Panc1 (cell line): ENCODE measurements around the gene PRODH. TPM values are rescaled to one million over a fixed set of nuclear protein-coding genes. Genes with fewer than 3 reads are reported as not detected.
"Not testable (repeated sequence)": the region's sequence is repeated elsewhere in the genome, so short reads cannot be mapped to it uniquely, and the experiment has no call there.

Source experiments
- ATAC-seq: fragments of 200-7000 bp; cut with Tn5 transposase; 2 replicates; pipeline ENCODE4 v1.9.1; 2020; ENCODE audit warnings: mild to moderate bottlenecking, moderate library complexity
- BruUV-seq: library from RNA; stranded (reverse); fragments of 400-500 nt; replicated peaks from 2 replicates; lab custom pipeline; 2021; lab: Mats Ljungman, UMichigan
- CTCF ChIA-PET: fragments of 300-600 bp; sonication (Branson Sonifier 250); formaldehyde crosslinking; loops from one replicate; lab custom pipeline; 2022; ENCODE audit warnings: antibody characterized with exemption; lab: Charles Lee
- POLR2A ChIA-PET: fragments of 300-600 bp; sonication (Branson Sonifier 250); formaldehyde crosslinking; loops from one replicate; lab custom pipeline; 2022; ENCODE audit warnings: antibody characterized with exemption; lab: Charles Lee
- DNase-seq: peaks from one replicate; pipeline ENCODE4 v3.0.0-alpha.2; 2010; ENCODE audit warnings: low read depth, low spot score
- H3K27ac ChIP-seq: 2 replicates; pipeline ENCODE4 v1.5.1; 2011; ENCODE audit warnings: mild to moderate bottlenecking, low read length, inconsistent platforms
- H3K27me3 ChIP-seq: fragments of 200-500 bp; sonication (Bioruptor generic); 2 replicates; pipeline ENCODE4 v1.6.0; 2014; ENCODE audit warnings: low read length, inconsistent platforms; ENCODE audit not compliant: control insufficient read depth, insufficient read depth
- H3K36me3 ChIP-seq: fragments of 200-500 bp; sonication (Bioruptor generic); 2 replicates; pipeline ENCODE4 v1.5.1; 2014; ENCODE audit warnings: inconsistent platforms, mild to moderate bottlenecking, low read length, moderate library complexity; ENCODE audit not compliant: control insufficient read depth, insufficient read depth
- H3K4me1 ChIP-seq: 2 replicates; pipeline ENCODE4 v1.5.1; 2011; ENCODE audit warnings: inconsistent platforms, mild to moderate bottlenecking, low read length, moderate library complexity; ENCODE audit not compliant: control insufficient read depth, insufficient read depth
- H3K4me3 ChIP-seq, 2 experiments: 2 replicates each; pipeline ENCODE4 v1.5.1; 2011 to 2012; ENCODE audit warnings: low read depth in 2 of 2, low read length in 2 of 2, mild to moderate bottlenecking in 2 of 2, inconsistent platforms in 1 of 2, moderate library complexity in 1 of 2
- H3K9me3 ChIP-seq: fragments of 200-500 bp; sonication (Bioruptor generic); 2 replicates; pipeline ENCODE4 v1.5.1; 2014; ENCODE audit warnings: low read depth, mild to moderate bottlenecking, inconsistent platforms, low read length, moderate library complexity; ENCODE audit not compliant: control insufficient read depth, insufficient read depth
- POLR2AphosphoS5 ChIP-seq: IDR thresholded peaks from 2 replicates; pipeline ENCODE4 v1.6.1; 2012; ENCODE audit warnings: mild to moderate bottlenecking, low read depth, low read length, moderate library complexity
- SIN3A ChIP-seq: IDR thresholded peaks from 2 replicates; pipeline ENCODE4 v1.6.1; 2012; ENCODE audit warnings: low read depth, mild to moderate bottlenecking, low read length, moderate library complexity, borderline replicate concordance; ENCODE audit not compliant: insufficient read depth
- TCF7L2 ChIP-seq: IDR thresholded peaks from 2 replicates; pipeline ENCODE4 v1.6.1; 2011; ENCODE audit warnings: mild to moderate bottlenecking, low read depth, low read length, inconsistent platforms
- in situ Hi-C: cut with HindIII; loops from 2 replicates; pipeline ENCODE4 v1.10.0; 2016; ENCODE audit warnings: low sequenced_read_pairs, low pct_unique_long_range_greater_than_20kb
- intact Hi-C: fragments of 100-400 bp; cut with micrococcal nuclease; formaldehyde crosslinking; loops from one replicate; pipeline ENCODE4 v1.10.0; 2022; ENCODE audit not compliant: unreplicated experiment
- total RNA-seq: library from RNA; stranded (reverse); gene quantifications from one replicate; pipeline ENCODE4 v1.2.1, GENCODE V29; 2021; ENCODE audit not compliant: unreplicated experiment
- TF ChIP-seq, protein P1 (sequence below), 2 experiments: IDR thresholded peaks; 2 replicates each; pipeline ENCODE4 v1.6.1; 2011 to 2012; ENCODE audit warnings: low read depth in 2 of 2, control low read depth in 1 of 2, low read length in 1 of 2, mild to moderate bottlenecking in 1 of 2, moderate library complexity in 1 of 2; ENCODE audit not compliant: insufficient read depth in 1 of 2
- TF ChIP-seq, protein P2 (sequence below): fragments of 450-650 bp; IDR thresholded peaks from 2 replicates; pipeline ENCODE4 v1.5.1; 2017; ENCODE audit warnings: mild to moderate bottlenecking

The PRODH gene
- total RNA-seq, 1 experiment from 2014 or later = 1.4 TPM

DNA sequence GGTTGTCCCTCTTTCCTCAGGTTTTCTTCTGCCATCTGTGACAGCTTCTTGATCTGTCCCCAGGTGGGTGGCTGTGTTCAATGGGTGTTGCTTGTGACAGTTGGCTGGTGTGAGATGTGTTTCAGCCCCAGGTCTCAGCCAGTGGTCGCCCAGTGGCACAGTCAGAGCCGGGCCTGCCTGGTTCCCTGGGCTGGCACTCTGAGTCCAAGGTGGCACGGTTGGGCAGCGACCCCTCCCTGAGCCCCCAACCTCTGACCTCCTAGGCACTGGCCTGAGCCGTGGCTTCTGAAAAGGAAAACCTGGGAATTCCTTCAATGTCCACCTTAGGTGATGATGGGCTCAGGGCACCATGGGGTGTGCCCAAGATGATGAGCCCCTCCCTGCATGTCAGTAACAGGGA, 14.0 kb upstream of the PRODH start:
- H3K27me3 ChIP-seq = no peaks in the 10 kb centered on the region
- ChIA-PET POLR2A (no interaction called here), CTCF (no interaction called here)
- no peak overlapping the region for H3K27ac ChIP-seq
- TF ChIP-seq, protein P1, sequence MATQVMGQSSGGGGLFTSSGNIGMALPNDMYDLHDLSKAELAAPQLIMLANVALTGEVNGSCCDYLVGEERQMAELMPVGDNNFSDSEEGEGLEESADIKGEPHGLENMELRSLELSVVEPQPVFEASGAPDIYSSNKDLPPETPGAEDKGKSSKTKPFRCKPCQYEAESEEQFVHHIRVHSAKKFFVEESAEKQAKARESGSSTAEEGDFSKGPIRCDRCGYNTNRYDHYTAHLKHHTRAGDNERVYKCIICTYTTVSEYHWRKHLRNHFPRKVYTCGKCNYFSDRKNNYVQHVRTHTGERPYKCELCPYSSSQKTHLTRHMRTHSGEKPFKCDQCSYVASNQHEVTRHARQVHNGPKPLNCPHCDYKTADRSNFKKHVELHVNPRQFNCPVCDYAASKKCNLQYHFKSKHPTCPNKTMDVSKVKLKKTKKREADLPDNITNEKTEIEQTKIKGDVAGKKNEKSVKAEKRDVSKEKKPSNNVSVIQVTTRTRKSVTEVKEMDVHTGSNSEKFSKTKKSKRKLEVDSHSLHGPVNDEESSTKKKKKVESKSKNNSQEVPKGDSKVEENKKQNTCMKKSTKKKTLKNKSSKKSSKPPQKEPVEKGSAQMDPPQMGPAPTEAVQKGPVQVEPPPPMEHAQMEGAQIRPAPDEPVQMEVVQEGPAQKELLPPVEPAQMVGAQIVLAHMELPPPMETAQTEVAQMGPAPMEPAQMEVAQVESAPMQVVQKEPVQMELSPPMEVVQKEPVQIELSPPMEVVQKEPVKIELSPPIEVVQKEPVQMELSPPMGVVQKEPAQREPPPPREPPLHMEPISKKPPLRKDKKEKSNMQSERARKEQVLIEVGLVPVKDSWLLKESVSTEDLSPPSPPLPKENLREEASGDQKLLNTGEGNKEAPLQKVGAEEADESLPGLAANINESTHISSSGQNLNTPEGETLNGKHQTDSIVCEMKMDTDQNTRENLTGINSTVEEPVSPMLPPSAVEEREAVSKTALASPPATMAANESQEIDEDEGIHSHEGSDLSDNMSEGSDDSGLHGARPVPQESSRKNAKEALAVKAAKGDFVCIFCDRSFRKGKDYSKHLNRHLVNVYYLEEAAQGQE (IDR thresholded peaks at IDR 0.05; ENCODE audit: insufficient read depth in 1 of 2, low read depth in 2 of 2, low read length in 1 of 2) = no peak
- no peak for TF ChIP-seq POLR2AphosphoS5
- no peak for TF ChIP-seq SIN3A
- no peak for TF ChIP-seq TCF7L2
- TF ChIP-seq, protein P2, sequence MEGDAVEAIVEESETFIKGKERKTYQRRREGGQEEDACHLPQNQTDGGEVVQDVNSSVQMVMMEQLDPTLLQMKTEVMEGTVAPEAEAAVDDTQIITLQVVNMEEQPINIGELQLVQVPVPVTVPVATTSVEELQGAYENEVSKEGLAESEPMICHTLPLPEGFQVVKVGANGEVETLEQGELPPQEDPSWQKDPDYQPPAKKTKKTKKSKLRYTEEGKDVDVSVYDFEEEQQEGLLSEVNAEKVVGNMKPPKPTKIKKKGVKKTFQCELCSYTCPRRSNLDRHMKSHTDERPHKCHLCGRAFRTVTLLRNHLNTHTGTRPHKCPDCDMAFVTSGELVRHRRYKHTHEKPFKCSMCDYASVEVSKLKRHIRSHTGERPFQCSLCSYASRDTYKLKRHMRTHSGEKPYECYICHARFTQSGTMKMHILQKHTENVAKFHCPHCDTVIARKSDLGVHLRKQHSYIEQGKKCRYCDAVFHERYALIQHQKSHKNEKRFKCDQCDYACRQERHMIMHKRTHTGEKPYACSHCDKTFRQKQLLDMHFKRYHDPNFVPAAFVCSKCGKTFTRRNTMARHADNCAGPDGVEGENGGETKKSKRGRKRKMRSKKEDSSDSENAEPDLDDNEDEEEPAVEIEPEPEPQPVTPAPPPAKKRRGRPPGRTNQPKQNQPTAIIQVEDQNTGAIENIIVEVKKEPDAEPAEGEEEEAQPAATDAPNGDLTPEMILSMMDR = no peak
- H3K9me3 ChIP-seq = no peaks in the 10 kb centered on the region
- in situ Hi-C loops = no loop called here
- no peaks in the 10 kb centered on the region for H3K36me3 ChIP-seq
- intact Hi-C loops = no loop called here
- H3K4me1 ChIP-seq = no peaks in the 10 kb centered on the region
- no TSS peak for BruUV-seq
- no peak for DNase-seq
- no peak overlapping the region for H3K4me3 ChIP-seq
- ATAC-seq = no peak

DNA sequence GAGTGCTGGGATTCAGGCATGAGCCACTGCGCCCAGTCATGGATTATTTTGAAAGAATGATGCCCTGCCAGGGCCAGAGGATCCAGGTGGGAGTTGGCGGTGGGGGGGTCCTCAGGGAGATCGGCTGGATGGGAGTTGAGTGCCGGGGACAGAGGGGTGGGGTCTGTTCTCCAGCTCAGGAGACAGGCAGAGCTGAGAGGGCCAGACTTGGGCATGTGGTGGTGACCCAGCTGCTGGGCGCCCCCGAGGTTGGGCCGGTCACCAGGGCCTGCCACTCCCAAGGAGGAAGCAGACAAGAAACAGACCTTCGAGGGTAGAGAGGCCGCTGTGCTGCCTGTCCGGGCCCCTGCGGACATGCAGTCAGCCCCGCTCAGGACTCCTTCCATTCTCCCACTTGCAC, 11.8 kb upstream of the PRODH start:
- H3K9me3 ChIP-seq = no peaks in the 10 kb centered on the region
- no TSS peak for BruUV-seq
- H3K36me3 ChIP-seq = no peaks in the 10 kb centered on the region
- DNase-seq (no peak), ATAC-seq (no peak)
- CTCF ChIA-PET = no interaction called here
- H3K4me1 ChIP-seq = no peaks in the 10 kb centered on the region
- TF ChIP-seq POLR2AphosphoS5 = no peak
- no peak for TF ChIP-seq TCF7L2
- TF ChIP-seq SIN3A = no peak
- TF ChIP-seq, protein P2 = no peak
- TF ChIP-seq, protein P1 (IDR thresholded peaks at IDR 0.05; ENCODE audit: insufficient read depth in 1 of 2, low read depth in 2 of 2, low read length in 1 of 2) = no peak
- H3K4me3 ChIP-seq = no peak overlapping the region
- POLR2A ChIA-PET = no interaction called here
- intact Hi-C loops (no loop called here), in situ Hi-C loops (no loop called here)
- no peaks in the 10 kb centered on the region for H3K27me3 ChIP-seq
- H3K27ac ChIP-seq = no peak overlapping the region

DNA sequence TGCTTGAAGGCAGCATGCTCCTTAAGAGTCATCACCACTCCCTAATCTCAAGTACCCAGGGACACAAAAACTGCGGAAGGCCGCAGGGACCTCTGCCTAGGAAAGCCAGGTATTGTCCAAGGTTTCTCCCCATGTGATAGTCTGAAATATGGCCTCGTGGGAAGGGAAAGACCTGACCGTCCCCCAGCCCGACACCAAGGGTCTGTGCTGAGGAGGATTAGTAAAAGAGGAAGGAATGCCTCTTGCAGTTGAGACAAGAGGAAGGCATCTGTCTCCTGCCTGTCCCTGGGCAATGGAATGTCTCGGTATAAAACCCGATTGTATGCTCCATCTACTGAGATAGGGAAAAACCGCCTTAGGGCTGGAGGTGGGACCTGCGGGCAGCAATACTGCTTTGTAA, 11.0 kb upstream of the PRODH start:
- H3K27me3 ChIP-seq, intact Hi-C loops, POLR2A ChIA-PET, BruUV-seq, DNase-seq, H3K27ac ChIP-seq, H3K9me3 ChIP-seq, ATAC-seq, H3K4me3 ChIP-seq, H3K36me3 ChIP-seq, CTCF ChIA-PET, in situ Hi-C loops, H3K4me1 ChIP-seq: not testable (repeated sequence)

DNA sequence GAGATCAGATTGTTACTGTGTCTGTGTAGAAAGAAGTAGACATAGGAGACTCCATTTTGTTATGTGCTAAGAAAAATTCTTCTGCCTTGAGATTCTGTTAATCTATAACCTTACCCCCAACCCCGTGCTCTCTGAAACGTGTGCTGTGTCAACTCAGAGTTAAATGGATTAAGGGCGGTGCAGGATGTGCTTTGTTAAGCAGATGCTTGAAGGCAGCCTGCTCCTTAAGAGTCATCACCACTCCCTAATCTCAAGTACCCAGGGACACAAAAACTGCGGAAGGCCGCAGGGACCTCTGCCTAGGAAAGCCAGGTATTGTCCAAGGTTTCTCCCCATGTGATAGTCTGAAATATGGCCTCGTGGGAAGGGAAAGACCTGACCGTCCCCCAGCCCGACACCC, 2.6 kb upstream of the PRODH start:
- H3K27ac ChIP-seq, H3K9me3 ChIP-seq, H3K4me3 ChIP-seq, BruUV-seq, ATAC-seq, H3K4me1 ChIP-seq, H3K27me3 ChIP-seq, CTCF ChIA-PET, DNase-seq, in situ Hi-C loops, intact Hi-C loops, POLR2A ChIA-PET, H3K36me3 ChIP-seq: not testable (repeated sequence)
